Measurements from ENCODE around the gene LRRC61.
"Not testable (repeated sequence)": the region's sequence is repeated elsewhere in the genome, so short reads cannot be mapped to it uniquely, and the experiment has no call there.

LRRC61 gene

DNA sequence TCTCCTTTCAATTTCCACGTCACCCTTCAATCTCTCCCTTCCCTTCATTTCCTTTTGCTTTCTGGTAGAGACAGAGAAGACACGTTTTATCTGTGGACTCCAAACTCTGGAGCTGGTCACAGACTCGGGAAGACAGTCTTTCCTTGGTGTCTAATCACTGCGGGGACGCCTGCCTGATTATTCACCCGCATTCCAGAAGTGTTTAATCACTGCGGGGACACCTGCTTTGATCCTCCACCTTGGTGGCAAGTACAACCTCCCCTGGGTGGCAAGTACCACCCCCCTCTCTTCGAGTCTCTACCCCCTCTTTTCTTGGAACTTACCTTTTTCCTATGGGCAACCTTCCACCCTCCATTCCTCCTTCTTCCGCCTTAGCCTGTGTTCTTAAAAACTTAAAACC is 15.3 kb upstream of the LRRC61 start:
- peak; percentile 56 for DNase-seq (ENCODE audit: low spot score)

DNA sequence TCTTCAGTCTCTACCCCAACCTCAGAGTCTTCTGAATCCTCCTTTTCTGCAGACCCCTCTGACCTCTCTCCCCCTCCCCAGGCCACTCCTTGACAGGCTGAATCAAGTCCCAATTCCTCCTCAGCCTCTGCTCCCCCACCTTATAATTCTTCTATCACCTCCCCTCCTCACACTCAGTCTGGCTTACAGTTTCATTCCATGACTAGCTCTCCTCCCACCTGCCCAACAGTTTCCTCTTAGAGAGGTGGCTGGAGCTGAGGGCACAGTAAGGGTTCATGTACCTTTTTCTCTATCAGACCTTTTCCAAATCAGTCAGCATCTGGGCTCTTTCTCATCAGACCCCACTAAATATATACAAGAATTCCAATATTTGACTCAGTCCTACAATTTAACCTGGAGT is 14.6 kb upstream of the LRRC61 start:
- DNase-seq (ENCODE audit: low spot score) = no peak

DNA sequence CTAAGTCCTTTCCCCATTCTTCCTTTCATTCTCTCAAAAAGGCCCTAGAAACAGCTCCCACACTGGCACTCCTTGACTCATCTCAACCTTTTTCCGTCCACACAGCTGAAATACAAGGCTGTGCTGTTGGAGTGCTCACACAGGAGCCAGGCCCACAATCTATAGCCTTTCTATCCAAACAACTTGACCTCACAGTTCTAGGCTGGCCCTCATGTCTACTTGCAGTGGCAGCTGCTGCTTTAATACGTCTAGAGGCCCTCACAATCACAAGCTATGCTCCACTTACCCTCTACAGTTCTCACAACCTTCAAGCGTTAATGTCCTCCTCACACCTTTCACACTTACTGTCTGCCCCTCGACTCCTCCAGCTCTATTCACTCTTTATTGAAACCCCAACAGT is 12.0 kb upstream of the LRRC61 start:
- no peak for DNase-seq (ENCODE audit: low spot score)

DNA sequence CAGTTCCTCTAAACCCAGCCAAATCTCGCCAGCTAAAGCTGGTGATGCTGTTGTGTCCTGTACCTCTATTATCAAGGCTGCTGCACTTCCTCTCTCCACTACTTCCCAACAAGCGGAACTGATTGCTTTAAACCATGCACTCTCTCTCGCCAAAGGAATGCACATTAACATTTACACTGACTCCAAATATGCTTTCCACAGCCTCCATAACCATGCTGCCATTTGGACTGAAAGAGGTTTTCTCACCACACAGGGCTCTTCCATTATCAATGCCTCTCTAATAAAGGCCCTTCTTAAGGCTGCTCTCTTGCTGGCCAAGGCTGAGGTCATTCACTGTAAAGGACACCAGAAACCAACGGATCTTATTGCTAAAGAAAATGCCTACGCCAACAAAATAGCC is 11.4 kb upstream of the LRRC61 start:
- no peak for DNase-seq (ENCODE audit: low spot score)

DNA sequence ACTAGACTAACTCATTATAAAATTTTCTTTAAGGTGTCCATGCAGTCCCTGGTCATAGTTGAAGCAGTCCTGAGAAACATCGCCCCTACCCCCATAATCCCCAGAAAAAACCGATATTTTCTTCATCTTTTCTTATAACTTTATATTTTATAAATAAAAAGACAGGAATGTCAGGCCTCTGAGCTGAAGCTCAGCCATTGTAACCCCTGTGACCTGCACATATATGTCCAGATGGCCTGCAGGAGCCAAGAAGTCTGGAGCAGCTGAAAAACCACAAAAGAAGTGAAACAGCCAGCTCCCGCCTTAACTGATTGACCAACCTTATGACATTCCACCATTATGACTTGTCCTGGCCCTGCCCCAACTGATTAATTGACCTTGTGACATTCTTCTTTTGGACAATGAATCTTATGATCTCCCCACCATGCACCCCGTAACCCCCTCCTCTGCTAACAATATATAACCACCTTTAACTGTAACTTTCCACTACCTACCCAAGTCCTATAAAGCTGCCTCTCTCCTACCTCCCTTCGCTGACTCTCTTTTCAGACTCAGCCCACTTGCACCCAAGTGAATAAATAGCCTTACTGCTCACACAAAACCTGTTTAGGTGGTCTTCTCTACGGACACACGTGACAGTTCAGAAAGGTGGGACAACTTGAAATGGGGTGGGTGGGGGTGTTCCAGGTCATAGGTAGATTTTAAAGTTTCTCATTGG is 10.3 kb upstream of the LRRC61 start:
- peak; percentile 57 for DNase-seq (ENCODE audit: low spot score)

DNA sequence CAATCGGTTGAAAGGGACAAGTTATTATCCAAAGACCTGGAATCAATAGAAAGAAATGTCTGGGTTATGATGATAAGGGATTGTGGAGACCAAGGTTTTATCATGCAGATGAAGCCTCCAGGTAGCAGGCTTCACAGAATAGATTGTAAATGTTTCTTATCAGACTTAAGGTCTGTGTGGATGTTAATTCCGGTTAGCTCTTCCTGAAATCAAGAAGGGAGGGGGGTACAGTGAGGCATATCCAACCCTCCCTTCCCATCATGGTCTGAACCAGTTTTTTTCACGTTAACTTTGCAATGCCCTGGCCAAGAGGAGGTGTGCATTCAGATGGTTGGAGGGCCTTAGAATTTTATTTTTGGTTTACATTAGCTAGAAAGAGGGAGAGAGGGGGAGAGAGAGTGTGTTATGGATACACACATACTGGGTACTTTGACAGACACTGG is 9.8 kb upstream of the LRRC61 start:
- no peak for DNase-seq (ENCODE audit: low spot score)

DNA sequence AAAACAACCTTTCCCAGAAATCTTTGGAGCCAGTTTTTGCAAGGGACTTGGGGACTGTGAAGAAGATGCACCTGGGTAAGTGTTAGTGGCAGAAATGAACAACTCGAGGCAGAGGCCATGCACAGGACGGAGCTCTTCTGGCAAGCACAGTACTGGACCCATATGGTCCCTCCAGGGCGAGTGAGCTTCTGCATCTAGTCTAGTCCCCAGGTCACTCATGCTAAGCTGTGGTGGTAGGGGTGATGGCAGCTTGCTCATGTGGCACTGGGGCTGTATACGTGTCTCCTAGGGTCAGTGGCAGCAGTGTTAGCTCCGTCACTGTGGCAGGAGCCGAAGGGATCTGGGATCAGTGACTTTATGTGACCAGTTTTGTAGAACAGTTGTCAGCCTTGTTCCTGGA is 9.3 kb upstream of the LRRC61 start:
- no peak for DNase-seq (ENCODE audit: low spot score)

DNA sequence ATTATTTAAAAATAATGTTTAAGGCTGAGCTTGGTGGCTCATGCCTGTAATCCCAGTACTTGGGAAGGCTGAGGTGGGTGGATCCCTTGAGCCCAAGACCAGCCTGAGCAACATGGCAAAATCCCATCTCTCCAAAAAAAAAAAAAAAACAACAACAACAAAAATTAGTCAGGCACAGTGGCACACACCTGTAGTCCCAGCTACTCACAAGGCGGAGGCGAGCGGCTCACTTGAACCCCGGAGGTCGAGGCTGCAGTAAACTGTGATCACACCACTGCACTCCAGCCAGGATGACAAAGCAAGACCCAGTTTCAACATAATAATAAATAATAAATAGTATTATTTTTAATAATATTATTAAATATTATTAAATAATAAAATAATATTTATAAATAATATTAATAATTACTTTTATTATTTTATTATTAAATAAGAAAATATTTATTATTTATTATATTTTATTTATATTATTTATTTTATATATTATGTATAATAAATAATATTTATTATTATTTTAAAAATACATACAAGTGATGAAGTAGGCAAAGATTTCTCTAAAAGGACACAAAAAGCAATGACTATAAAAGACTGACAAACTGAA is 8.4 kb upstream of the LRRC61 start:
- DNase-seq (ENCODE audit: low spot score) = no peak

DNA sequence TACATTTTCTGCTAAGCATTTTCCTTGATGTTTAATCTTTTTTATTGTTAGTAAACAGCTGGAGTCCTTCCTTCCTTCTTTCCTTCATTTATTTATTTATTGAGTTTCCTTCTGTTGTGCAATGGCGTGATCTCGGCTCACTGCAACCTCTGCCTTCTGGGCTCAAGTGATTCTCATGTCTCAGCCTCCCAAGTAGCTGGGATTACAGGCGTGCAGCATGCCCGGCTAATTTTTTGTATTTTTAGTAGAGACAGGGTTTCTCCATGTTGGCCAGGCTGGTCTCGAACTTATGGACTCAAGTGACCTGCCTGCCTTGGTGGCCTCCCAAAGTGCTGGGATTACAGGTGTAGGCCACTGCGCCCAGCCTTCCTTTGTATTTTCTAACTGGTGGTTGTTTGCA is 6.2 kb upstream of the LRRC61 start:
- DNase-seq (ENCODE audit: low spot score) = not testable (repeated sequence)

DNA sequence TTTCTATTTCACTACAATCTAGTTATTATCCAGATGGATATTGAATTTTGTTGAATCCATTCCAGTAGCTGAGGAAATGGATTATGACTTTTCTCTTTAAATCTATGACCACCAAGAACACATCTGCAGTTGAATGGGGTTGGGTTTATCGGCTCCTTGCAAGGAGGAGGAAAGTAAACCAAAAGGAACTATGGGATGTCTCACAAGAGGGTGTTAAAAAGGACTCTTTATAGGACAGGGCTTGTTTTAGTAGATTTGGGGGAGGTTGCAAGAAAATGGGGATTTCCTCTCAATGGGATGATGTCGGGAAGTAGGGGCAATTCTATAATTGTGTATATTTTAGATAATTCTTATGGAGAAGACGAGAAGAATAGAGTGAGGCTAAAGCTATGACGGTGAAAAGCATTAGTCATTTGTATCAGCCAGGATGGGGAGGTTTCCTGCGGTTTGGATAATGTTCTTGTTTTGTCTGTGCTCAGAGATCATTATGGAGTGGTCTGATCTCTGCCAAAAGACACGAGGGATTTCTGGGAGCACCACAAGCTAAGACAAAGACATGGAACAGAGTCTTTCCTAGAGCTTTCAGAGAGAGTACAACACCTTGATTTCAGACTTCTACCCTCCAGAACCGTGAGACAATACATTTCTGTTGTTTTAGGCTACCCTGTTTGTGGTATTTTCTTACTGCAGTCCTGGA is 5.3 kb upstream of the LRRC61 start:
- no peak for DNase-seq (ENCODE audit: low spot score)

DNA sequence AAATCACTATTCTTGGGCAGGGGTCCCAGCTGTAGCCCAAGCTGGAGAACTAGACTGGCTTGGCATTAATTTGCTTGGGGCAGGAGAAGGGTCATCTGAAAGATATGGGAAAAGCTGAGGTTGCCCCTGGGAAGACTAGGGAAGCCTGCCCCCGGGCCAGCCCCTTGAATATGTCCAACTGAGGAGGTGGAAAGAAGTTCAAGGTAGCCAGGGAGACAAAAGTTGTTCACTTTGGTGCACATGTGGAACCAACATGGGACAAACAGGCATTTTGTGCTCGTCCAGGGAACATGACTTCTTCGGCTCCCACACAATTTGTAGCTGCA is 1.4 kb upstream of the LRRC61 start:
- no peak for DNase-seq (ENCODE audit: low spot score)

DNA sequence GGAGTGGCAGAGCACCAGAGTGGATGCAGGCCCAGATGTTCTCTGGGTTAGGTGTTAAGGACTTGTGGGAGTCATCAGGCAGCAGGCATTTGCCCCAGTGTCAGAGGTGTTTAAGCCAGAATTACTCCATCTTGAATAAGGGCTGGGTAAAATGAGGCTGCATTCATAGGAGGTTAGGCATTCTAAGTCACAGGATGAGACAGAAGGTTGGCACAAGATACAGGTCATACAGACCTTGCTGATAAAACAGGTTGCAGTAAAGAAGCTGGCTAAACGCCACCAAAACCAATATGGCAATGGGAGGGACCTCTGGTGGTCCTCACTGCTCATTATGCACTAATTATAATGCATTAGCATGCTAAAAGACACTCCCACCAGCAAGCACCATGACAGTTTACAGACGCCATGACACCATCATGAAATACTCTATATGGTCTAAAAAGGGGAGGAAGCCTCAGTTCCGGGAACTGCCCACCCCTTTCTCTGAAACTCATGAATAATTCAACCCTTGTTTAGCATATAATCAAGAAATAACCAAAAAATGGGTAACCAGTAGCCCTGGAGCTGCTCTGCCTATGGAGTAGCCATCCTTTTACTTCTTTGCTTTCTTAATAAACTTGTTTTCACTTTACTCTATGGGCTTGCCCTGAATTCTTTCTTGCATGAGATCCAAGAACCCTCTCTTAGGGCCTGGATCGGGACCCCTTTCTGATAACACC is 882 bp upstream of the LRRC61 start:
- peak; percentile 39 for DNase-seq (ENCODE audit: low spot score)

DNA sequence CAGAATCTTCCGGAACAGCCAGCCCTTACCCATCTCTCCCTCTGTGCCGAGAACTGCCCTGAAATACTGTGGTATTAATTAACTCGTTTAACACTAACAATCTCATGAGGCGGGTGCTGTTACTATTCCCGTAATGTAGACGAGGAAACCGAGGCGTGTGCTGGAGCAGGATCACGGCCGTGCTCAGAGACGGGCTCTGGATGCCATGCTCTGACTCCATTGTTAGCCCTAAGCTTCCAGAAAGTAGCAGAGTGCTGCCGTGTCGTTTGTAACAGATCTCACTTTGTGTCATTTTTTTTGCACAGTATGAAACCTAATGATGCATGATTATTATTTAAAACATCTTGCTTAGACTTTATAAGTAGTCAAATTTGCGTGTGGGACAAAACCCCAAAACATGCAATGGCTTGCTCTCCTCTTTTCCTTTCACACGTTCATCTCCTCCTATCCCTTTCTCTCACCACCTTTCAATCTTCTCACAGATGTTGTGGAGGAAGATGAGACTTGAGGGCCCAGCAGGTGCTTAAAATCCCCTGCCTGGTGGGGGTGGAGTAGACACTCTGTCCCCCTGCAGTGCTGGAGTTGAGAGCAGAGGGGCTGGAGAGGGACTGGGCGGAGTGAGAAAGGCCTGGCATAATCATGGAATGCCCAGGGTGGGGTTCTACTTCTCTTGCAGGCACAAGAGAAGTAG is 672 bp downstream of the LRRC61 start:
- no peak for DNase-seq (ENCODE audit: low spot score)

DNA sequence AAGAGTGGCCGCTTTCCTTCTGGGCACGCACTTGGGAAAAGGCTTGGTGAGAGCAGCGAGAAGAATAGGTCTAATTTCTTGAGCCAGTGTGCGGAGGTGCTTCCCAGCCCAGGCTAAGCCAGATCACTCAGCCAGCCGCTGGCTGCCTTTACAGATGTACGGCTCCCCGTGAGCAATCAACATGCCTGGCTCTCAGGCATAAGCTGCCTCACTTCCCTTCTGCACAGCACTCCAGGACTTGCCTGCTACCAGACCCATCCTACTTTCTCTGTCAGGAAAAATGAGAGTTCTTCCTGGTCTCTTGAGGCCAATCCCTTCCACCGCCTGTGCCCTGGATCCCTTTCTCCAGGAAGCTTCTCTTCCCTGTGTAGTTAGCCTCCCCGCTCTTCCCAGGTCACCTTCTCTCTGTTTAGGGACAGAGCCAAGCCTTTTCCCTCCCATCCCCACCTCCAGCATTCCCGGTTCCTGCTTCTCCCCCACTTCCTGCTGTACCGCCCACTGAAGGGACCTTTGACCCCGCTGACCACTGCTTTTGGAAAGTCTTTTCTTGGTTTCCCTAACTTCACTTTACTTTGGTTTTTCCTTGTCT is 1.3 kb downstream of the LRRC61 start:
- DNase-seq (ENCODE audit: low spot score) = peak; percentile 43

DNA sequence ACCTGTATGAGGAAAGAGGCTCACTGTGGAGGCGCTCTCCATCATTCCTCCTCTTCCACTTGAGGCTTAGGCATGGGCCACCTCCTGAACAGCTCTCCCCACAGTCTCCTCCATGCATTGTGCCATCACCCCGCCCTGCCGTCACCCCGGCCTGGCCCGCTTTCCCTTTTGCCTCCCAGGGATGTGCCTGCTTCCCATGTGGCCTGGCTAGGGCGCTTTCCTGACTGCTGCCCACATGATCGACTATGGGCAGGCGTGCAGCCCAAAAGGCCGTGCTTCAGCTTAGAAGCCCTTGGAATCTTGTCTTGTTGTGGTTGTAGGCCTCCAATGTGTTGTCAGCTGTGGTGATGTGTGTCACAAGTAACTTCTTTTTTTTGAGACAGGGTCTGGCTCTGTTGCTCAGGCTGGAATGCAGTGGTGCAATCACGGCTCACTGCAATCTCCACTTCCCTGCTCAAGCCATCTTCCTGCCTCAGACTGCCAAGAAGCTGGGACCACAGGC is 2.0 kb downstream of the LRRC61 start:
- no peak for DNase-seq (ENCODE audit: low spot score)

DNA sequence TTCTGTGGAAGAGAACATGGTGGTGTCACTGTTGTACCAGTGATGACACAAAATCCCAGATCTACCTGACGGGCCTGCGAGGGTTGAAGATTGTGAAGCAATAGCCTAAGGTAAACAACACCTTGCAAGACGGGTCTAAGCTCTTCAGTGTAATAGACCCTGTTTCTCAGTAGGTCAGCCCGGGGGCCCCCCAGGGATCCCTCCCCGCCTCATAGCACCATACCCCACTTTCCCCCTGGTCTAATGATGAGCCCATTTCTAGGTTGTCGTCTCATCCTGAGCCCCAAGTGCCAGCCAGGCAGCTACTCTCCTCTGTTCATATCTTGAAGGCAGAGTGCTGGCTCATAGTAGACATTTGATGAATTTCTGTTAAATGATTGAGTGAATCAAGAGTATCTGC is 2.7 kb downstream of the LRRC61 start:
- no peak for DNase-seq (ENCODE audit: low spot score)

DNA sequence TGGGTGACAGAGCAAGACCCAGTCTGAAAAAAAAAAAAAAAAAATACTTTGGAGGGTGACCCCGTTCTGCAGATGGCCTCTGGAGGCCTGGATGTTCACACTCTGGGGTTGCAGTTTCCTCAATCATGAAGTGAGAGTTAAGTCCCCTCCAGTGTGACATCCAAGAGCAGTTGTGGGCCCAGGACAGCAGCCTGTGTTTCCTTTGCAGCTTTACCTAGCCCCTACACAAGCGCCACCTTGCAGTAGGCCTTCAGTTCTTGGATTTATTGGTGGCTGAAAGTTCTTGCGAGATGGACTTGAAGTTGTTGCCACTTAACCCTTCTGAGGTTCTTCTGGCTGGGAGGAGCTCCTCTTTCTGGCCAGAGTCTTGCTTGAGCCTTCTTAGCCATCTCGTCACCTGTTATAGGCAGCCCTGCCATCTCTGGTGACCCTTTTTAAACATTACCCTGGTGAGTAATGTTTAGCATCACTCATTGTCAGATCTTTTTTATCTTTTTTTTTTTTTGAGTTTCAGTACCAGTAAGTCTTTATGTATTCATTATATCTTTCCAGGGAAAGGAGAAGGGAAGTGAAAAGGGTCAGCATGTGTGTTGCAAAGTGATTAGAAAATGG is 3.6 kb downstream of the LRRC61 start:
- DNase-seq (ENCODE audit: low spot score) = no peak

DNA sequence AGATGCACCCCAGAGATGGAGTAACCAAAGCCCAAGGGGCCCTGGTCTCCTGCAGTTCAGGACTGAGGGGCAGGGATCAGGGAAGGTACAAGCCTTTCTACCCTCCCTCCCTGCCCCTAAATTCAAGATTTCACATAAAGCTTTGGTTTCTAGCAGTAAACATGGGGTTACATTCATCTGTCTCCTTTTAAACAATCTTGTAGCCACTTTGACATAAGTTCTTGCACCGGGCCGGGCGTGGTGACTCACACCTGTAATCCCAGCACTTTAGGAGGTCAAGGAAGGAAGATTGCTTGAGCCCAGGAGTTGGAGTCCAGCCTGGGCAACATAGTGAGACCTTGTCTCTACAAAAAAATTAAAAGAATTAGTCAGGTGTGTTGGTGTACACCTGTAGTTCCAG is 4.2 kb downstream of the LRRC61 start:
- DNase-seq (ENCODE audit: low spot score) = no peak

DNA sequence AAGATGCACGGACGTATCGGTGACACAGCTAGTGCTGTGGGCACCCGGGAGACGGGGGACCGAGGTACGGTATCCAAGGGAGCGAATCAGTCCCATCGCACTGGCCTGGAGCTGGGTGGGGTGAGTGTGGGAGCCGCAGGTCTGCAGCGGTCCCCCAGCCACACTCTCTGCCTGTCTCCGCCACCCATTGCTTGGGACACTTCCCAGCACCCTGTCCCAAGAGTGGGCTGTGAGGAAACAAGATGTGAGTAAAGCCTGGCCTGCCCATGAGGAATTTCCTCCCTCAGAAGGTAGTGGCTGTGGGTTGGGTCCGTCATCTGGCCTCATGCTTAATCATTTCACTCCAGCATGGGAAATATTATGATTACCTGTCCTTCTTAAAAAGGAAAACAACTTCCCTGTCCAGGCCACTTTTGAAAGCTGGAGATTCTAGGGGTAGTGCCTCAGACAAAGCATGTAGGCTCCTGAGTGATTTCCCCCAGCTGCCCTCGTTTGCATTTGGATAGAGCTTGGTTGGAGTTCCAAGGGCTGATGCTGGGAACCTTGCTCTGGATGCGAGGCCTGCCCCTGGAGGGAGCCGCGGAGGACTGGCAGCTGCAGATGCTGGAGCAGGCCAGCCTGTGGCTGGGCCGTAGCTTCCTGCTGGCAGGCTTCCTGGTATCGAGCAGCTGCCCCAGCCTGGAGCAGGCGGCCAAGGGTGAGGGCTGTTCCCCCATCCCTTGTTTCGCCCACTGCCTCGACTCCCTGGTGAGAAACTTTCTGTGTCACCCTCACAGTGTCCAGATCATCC is 6.4 kb downstream of the LRRC61 start:
- DNase-seq (ENCODE audit: low spot score) = no peak

DNA sequence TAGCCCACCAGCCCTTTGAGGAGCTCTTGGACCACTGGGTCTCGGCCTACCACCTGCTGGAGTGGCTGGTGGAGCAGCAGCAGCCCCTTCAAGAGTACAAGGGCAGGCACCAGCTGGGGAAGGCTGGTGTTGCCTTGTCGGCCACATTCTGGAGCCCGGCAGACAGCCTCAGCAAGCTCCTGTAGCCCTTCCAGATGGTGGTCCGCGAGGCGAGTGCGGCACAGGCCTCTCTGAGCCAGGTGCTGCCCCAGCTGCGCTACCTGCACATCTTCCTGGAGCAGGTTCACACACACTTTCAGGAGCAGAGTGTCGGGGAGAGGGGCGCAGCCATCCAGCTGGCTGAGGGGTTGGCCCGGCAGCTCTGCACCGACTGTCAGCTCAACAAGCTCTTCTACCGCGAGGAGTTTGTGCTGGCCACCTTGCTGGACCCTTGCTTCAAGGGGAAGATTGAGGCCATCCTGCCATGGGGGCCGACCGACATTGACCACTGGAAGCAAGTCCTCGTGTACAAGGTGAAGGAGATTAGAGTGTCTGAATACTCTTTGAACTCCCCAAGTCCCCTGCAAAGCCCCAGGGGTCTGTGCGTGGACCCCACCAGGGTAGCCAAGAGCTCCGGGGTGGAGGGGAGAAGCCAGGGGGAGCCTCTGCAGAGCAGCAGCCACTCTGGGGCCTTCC is 7.2 kb downstream of the LRRC61 start:
- no peak for DNase-seq (ENCODE audit: low spot score)
